Fibroblast of the aortic adventitia (primary cell): Measurements from ENCODE around the gene SORBS2. TPM values are rescaled to one million over a fixed set of nuclear protein-coding genes. Genes with fewer than 3 reads are reported as not detected.

ENCODE experiments used
- DNase-seq: peaks from one replicate; pipeline ENCODE4 v3.0.0-alpha.2; 2010; ENCODE audit warnings: low read depth
- H3K4me3 ChIP-seq: 2 replicates; pipeline ENCODE4 v1.5.1; 2011; ENCODE audit warnings: low read depth, mild to moderate bottlenecking, control low read depth, low read length, moderate library complexity
- CTCF ChIP-seq: IDR thresholded peaks from 2 replicates; pipeline ENCODE4 v1.5.1; 2011; ENCODE audit warnings: mild to moderate bottlenecking, low read length, control low read depth, inconsistent platforms; ENCODE audit not compliant: insufficient read depth
- total RNA-seq: library from RNA; depleted of rRNA; stranded (reverse); fragments of >200 nt; gene quantifications from 2 replicates; pipeline ENCODE4 v1.2.3, GENCODE V29; 2012; ENCODE audit warnings: low replicate concordance

SORBS2 gene
- total RNA-seq, 1 donor: 2.8 TPM

GRCh38 chr4:185835336-185835735 lies 23.3 kb upstream of the SORBS2 start:
- TF ChIP-seq CTCF: no peak
- no peak overlapping the region for H3K4me3 ChIP-seq
- no peak for DNase-seq

- H3K4me3 ChIP-seq: no peak overlapping the region
- TF ChIP-seq CTCF: no peak
- no peak for DNase-seq
Observed at GRCh38 chr4:185834778-185835177, 22.8 kb upstream of the SORBS2 start.

GRCh38 chr4:185834088-185834487 lies 22.1 kb upstream of the SORBS2 start:
- TF ChIP-seq CTCF: no peak
- no peak for DNase-seq
- H3K4me3 ChIP-seq: no peak overlapping the region

GRCh38 chr4:185833055-185833598 lies 21.1 kb upstream of the SORBS2 start:
- no peak for TF ChIP-seq CTCF
- peak; percentile 92 for DNase-seq
- no peak overlapping the region for H3K4me3 ChIP-seq

- no peak for TF ChIP-seq CTCF
- DNase-seq: no peak
- no peak overlapping the region for H3K4me3 ChIP-seq
Observed at GRCh38 chr4:185831125-185831815, 19.3 kb upstream of the SORBS2 start.

GRCh38 chr4:185830263-185830994 lies 18.4 kb upstream of the SORBS2 start:
- TF ChIP-seq CTCF: no peak
- no peak for DNase-seq
- no peak overlapping the region for H3K4me3 ChIP-seq
